Coronary artery (tissue), 2 donors: ENCODE data around the gene CYTIP.

Experiments used
- DNase-seq: peaks from one replicate; pipeline ENCODE4 v3.0.0-alpha.2; 2017; ENCODE audit warnings: low spot score
- H3K27ac ChIP-seq, 2 donors: fragments of 200-600 bp; sonication (generic); one replicate each; pipeline ENCODE4 v1.5.1; 2016 to 2019
- H3K4me3 ChIP-seq: fragments of 200-600 bp; sonication (generic); 2 replicates; pipeline ENCODE4 v1.5.1; 2016; ENCODE audit warnings: mild to moderate bottlenecking, moderate library complexity
- TF ChIP-seq, protein P1 (sequence below): fragments of 200-600 bp; sonication (generic); IDR thresholded peaks from one replicate; pipeline ENCODE4 v1.5.1; 2019; ENCODE audit warnings: antibody characterized with exemption

Gene CYTIP

DNA sequence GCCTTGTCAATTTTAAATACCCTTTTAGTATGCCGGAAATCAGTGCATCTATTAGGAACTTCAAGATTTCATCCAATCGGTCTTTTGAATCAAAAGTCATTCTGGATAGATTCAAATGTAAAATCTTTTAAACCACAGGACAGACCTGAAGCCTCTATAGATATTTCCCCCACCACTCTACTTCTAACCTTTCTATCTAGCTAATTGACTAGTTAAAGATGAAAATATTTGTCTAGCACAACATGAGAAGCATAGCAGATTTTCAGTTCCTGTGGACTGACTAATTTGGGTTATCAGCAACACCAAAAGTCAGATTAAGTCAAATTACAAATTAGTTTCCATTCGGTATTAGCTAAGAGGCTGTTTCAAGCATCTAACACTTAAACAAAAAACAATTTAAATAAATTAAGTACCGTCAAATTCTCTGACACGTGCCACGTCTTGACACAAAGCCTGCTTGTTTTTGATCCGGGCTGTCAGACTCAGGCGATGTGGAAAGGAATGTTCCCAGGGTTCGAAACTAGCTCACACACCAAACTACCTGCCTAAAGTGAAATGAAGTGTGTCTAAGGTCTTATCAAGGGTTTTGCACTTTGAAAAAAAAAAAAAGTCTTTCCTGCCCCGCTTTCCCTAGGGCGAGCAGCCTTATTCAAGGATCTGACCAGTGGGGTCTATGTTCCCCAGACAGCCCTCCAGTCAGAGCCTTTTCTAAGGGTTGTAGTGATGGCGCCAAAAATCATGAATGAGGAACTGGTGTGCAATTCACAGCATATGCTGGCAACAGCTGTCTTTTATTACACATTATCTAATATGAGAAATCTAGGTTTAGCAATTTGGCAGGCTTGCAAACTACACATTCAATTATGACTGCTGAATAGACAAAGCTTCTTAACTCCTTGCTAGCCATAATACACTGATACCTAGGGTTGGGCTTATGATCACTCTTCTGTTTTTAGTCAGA is 4.7 kb downstream of the CYTIP start:
- no peak for DNase-seq
- H3K27ac ChIP-seq, result no peak overlapping the region
- peak overlapping the region; percentile 21 for H3K4me3 ChIP-seq
- TF ChIP-seq, protein P1, sequence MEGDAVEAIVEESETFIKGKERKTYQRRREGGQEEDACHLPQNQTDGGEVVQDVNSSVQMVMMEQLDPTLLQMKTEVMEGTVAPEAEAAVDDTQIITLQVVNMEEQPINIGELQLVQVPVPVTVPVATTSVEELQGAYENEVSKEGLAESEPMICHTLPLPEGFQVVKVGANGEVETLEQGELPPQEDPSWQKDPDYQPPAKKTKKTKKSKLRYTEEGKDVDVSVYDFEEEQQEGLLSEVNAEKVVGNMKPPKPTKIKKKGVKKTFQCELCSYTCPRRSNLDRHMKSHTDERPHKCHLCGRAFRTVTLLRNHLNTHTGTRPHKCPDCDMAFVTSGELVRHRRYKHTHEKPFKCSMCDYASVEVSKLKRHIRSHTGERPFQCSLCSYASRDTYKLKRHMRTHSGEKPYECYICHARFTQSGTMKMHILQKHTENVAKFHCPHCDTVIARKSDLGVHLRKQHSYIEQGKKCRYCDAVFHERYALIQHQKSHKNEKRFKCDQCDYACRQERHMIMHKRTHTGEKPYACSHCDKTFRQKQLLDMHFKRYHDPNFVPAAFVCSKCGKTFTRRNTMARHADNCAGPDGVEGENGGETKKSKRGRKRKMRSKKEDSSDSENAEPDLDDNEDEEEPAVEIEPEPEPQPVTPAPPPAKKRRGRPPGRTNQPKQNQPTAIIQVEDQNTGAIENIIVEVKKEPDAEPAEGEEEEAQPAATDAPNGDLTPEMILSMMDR, result no peak

DNA sequence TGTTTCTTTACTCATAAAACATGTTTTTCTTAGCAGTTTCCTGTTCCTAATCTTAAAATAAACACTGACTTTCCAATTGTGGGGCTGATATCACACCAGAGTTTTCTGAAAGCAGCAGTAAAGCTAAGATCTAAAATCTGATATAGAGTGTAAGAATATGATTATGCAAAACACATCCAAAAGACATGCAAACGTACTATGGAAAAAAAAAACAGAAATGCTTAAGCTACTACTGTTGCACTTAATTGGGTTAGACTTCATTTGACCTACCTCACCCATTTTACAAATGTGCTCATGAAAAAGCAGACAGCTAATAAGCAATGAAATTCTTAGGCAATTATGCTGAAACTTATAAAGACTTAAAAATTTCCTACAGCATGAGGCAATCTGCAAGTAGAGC is 10.5 kb downstream of the CYTIP start:
- DNase-seq, result no peak

DNA sequence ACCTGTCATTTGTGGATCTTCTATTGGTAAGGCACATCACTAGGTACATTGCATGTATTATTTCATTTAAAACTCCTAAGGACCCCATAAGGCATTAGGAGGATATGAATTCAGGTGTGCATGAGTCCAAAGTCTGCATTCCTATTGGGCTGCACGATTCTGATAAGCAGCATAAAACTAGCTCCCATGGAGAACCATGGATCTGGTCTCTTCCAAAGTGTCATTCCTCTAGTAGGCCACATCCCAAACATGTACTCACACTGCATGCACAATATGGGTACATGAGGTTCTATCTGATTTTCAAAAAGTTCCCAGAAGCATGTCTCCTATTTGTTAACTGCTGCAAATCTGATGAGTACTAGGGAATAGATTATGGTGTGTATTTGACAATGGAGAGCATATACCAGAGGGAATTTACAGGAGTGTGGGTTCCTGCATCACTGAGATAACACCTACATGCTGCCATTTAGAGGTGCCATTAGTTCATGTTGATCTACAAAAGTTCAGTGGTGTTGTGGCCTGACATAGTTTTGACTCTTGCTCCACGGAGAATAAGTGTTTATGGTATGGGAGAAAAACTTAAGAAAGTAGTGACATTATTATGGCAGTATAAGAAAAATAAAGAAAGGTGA is 11.3 kb downstream of the CYTIP start:
- TF ChIP-seq, protein P1, result no peak
- Histone ChIP-seq H3K27ac (no peak overlapping the region), H3K4me3 (no peak overlapping the region)
- DNase-seq, result no peak

More for the DNA sequence above, 10.5 kb downstream of the CYTIP start:
- TF ChIP-seq, protein P1, result no peak
- Histone ChIP-seq H3K27ac (no peak overlapping the region), H3K4me3 (no peak overlapping the region)

DNA sequence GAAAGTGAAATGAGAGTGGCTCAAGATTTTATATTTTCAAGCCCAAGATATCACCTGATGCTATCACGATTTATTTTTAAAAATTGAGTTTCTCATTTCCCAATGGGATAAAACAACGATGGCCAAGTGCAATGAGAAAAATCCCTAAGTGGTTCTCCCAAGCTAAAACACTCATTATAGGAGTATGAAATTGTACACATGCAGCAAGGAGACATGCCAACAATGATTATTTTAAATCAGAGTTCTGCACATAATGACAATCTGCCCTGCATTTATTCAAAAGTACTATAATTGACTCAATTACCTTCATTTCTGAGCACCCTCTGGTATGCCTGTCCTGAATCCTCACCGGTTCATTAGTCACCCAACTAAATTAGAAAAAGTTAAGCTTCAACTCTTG is 12.7 kb downstream of the CYTIP start:
- TF ChIP-seq, protein P1, result no peak
- no peak for DNase-seq
- Histone ChIP-seq H3K27ac (no peak overlapping the region), H3K4me3 (no peak overlapping the region)

DNA sequence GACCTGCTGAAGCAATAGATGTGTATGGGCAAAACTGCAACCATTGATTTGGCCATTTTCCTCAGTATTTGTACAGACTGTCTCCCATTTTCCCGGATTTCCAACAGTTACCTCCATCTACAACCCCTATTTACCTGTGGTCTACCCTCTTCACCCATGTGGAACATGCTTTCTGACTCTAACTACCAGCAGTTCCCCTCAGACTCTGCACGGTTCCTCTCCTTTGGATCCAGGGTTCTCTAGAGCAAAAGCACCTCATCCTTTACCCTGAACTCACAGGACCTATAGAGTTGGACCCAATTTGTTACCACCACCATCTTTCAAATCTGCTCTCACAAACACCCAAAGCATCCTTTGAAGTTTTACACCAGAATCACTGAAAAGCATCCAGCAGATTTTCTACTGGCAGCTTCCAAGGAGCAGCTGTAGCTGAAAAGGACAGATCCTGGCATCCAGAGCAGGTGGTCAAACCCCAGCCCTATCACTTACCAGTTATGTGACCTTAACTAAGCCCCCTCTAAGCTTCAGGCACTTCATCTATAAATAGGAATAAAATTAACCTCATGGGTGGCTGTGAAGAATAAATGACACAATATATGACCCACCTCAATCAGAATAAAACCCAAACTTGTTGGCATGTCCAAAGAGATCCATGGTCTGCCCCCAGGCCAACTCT is 15.3 kb downstream of the CYTIP start:
- Histone ChIP-seq H3K27ac (no peak overlapping the region), H3K4me3 (no peak overlapping the region)
- DNase-seq, result no peak
- TF ChIP-seq, protein P1, result no peak

DNA sequence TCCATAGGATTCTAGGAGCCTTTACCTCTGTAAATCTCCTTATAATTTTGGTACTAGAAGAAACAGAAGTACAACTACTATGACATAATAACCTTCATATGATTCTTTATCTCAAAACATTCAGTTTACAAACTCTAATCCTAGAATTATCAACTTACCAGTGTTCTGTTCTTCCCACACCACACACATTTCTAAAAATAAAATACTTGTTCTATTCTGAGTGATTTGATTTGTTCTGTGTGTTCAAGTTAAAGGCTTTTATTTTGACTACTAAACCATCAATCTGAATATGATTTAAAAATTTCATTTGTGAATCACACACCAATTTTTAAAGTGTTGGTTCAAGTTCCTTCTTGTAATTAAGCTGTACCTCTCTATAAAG is 16.0 kb downstream of the CYTIP start:
- DNase-seq, result no peak
- TF ChIP-seq, protein P1, result no peak
- H3K27ac ChIP-seq, result no peak overlapping the region
- no peak overlapping the region for H3K4me3 ChIP-seq
